HL-60 (cell line): ENCODE results near the gene VSNL1.

ENCODE experiments used
- CTCF ChIP-seq: IDR thresholded peaks from one replicate; pipeline ENCODE4 v1.5.1; 2011; ENCODE audit warnings: low read length, control low read depth, inconsistent platforms; ENCODE audit not compliant: insufficient read depth
- GABPA ChIP-seq: IDR thresholded peaks from 2 replicates; pipeline ENCODE4 v1.6.1; 2012; ENCODE audit warnings: low read depth
- POLR2AphosphoS5 ChIP-seq: IDR thresholded peaks from 2 replicates; pipeline ENCODE4 v1.6.1; 2012; ENCODE audit warnings: low read depth
- REST ChIP-seq: IDR thresholded peaks from 2 replicates; pipeline ENCODE4 v1.6.1; 2012; ENCODE audit warnings: low read depth; ENCODE audit not compliant: insufficient replicate concordance
- SPI1 ChIP-seq: IDR thresholded peaks from 2 replicates; pipeline ENCODE4 v1.6.1; 2012; ENCODE audit warnings: low read depth, mild to moderate bottlenecking, borderline replicate concordance

- TF ChIP-seq GABPA (no peak), CTCF (no peak), POLR2AphosphoS5 (no peak), REST (no peak), SPI1 (no peak)
These were observed 67.8 kb downstream of the VSNL1 start for GRCh38 chr2:17608251-17608650.
